ENCODE data around the gene PNPLA6. TPM values are rescaled to one million over a fixed set of nuclear protein-coding genes. Genes with fewer than 3 reads are reported as not detected.

Gene PNPLA6
- total and polyA plus RNA-seq, 2 of the 4 experiments (the other 2 are of a cell fraction): 17.9 to 52.7 TPM

DNA sequence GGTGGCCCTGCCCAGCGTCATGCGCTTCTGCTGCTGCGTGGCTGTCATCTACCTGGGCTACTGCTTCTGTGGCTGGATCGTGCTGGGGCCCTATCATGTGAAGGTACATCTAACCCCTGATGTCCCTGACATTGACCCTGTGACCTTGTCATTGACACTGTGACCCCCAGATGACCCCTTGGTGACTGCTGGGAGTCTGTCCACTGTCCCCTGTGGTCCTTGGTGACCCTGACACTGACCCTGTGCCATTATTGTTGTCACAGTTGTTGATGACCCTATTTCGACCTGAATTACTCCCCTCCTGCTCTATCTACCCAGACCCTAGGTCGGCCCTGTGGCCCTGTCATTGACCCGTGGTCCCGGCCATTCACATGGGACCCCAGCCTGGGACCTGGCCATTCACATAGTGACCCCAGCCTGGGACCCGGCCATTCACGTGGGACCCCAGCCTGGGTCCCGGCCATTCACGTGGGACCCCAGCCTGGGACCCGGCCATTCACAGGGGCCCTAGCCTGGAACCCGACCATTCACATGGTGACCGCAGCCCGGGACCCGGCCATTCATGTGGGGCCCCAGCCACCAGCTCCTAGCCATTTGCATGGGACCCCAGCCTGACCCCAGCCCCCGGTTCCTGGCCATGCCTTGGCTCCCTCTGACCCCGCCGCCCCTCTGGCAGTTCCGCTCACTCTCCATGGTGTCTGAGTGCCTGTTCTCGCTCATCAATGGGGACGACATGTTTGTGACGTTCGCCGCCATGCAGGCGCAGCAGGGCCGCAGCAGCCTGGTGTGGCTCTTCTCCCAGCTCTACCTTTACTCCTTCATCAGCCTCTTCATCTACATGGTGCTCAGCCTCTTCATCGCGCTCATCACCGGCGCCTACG, 5.7 kb upstream of the PNPLA6 start:
- WGBS, 2 experiments (ENCODE audit: extremely low coverage in 2 of 2, insufficient read length in 1 of 2): 94% methylated on average over 12 of the region's 33 CpGs; no CpG with 5 or more reads in 1 of the 2 experiments
- H3K18ac ChIP-seq (ENCODE audit: low read depth, low read length): no peak overlapping the region
- H4K91ac ChIP-seq (ENCODE audit: insufficient read depth, low read depth, low read length): no peak overlapping the region
- CTCF ChIA-PET: no interaction called here
- H2BK120ac ChIP-seq (ENCODE audit: low read depth, low read length): no peak overlapping the region
- peaks cover 15% of the 10 kb centered on the region for H3K36me3 ChIP-seq (ENCODE audit: control insufficient read depth, insufficient read depth, low read length)
- POLR2A ChIA-PET (ENCODE audit: unreplicated experiment): no interaction called here
- H2BK15ac ChIP-seq (ENCODE audit: low read depth, low read length): no peak overlapping the region
- intact Hi-C loops (cut with micrococcal nuclease) (loop anchor here (5.0 kb wide), 1 partner anchor 133 kb away; no protein-coding TSS in a partner anchor), dilution Hi-C loops (cut with HindIII; ENCODE audit: low sequenced_read_pairs, unreplicated experiment) (no loop called here), in situ Hi-C loops (cut with MboI; ENCODE audit: low sequenced_read_pairs) (no loop called here)
- H3K9ac ChIP-seq (ENCODE audit: low read depth, low read length): no peak overlapping the region
- no peak overlapping the region for H4K5ac ChIP-seq (ENCODE audit: low read depth, low read length)
- no peak overlapping the region for H2BK5ac ChIP-seq (ENCODE audit: low read depth, low read length, poor library complexity, severe bottlenecking)
- BruUV-seq (replicated peaks): no TSS peak
- peaks cover 8% of the 10 kb centered on the region for H3K4me1 ChIP-seq (ENCODE audit: control insufficient read depth, insufficient read depth, low read length)
- H3K9me3 ChIP-seq (ENCODE audit: control insufficient read depth, insufficient read depth, low read length): no peaks in the 10 kb centered on the region
- no peak overlapping the region for H2BK20ac ChIP-seq (ENCODE audit: low read depth, low read length)
- H3K4ac ChIP-seq (ENCODE audit: low read depth, low read length): no peak overlapping the region
- no peak overlapping the region for H4K8ac ChIP-seq (ENCODE audit: low read depth in 2 of 2, low read length in 2 of 2)
- H2AK5ac ChIP-seq (ENCODE audit: low read depth, low read length): no peak overlapping the region
- no peak overlapping the region for H3K23ac ChIP-seq (ENCODE audit: low read depth, low read length)
- H3K27me3 ChIP-seq (ENCODE audit: control insufficient read depth, insufficient read depth, low read length): no peaks in the 10 kb centered on the region
- no peak overlapping the region for H3K4me3 ChIP-seq (ENCODE audit: insufficient read depth, low read depth, low read length)
- peaks cover 4% of the 10 kb centered on the region for H3K9me1 ChIP-seq (ENCODE audit: insufficient read depth, low read length)
- peaks cover 0 to 5% of the 10 kb centered on the region in 2 experiments; a peak in 1 of 4 replicates for H3K79me1 ChIP-seq (ENCODE audit: low read depth in 1 of 2, low read length in 2 of 2)
- no peak overlapping the region for H3K56ac ChIP-seq (ENCODE audit: extremely low read depth, insufficient read depth, low read length)
- TF ChIP-seq, protein P1, sequence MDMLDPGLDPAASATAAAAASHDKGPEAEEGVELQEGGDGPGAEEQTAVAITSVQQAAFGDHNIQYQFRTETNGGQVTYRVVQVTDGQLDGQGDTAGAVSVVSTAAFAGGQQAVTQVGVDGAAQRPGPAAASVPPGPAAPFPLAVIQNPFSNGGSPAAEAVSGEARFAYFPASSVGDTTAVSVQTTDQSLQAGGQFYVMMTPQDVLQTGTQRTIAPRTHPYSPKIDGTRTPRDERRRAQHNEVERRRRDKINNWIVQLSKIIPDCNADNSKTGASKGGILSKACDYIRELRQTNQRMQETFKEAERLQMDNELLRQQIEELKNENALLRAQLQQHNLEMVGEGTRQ (IDR thresholded peaks at IDR 0.05; ENCODE audit: low read depth, low read length): no peak
- TF ChIP-seq CEBPB (IDR thresholded peaks at IDR 0.05; ENCODE audit: low read depth, low read length): no peak
- TF ChIP-seq ELK1 (IDR thresholded peaks at IDR 0.05; ENCODE audit: borderline replicate concordance, low read depth, low read length): no peak
- no peak for TF ChIP-seq CHD1 (IDR thresholded peaks at IDR 0.05; ENCODE audit: low read depth, low read length)
- TF ChIP-seq FOS (IDR thresholded peaks at IDR 0.05; ENCODE audit: low read depth, low read length): no peak
- no peak for TF ChIP-seq SMC3 (IDR thresholded peaks at IDR 0.05; ENCODE audit: low read depth, low read length)
- TF ChIP-seq MAZ (IDR thresholded peaks at IDR 0.05; ENCODE audit: borderline replicate concordance, low read depth, low read length): no peak
- no peak for TF ChIP-seq POLR2A (IDR thresholded peaks at IDR 0.05; ENCODE audit: low read depth, low read length)
- TF ChIP-seq CTCF (conservative IDR thresholded peaks at IDR 0.05; ENCODE audit: low read depth, low read length): no peak
- H2AK9ac ChIP-seq (replicated peaks; ENCODE audit: low read depth, low read length, poor library complexity): peak overlapping the region; percentile 52
- DNase-seq (no peak), ATAC-seq (ENCODE audit: low read depth) (no peak)
- no peak overlapping the region for H3K14ac ChIP-seq (replicated peaks; ENCODE audit: low read depth, low read length)
- H3K4me2 ChIP-seq (ENCODE audit: low read depth, low read length): no peak overlapping the region
- H2AFZ ChIP-seq (replicated peaks; ENCODE audit: low read length, poor library complexity): no peak overlapping the region
- no peaks in the 10 kb centered on the region for H4K20me1 ChIP-seq (ENCODE audit: insufficient read depth, low read length)
- no peak overlapping the region for H3K27ac ChIP-seq (ENCODE audit: insufficient read depth, low read length)
